RWPE1 (cell line): ENCODE data around the gene XPO4.
"Not testable (repeated sequence)": the region's sequence is repeated elsewhere in the genome, so short reads cannot be mapped to it uniquely, and the experiment has no call there.

ENCODE experiments used
- CTCF ChIA-PET: fragments of 350-600 bp; sonication (Branson Sonifier 250); formaldehyde crosslinking; extraction: SDS; loops from one replicate; lab custom pipeline; 2021; lab: Yijun Ruan, JAX
- POLR2A ChIA-PET: fragments of 400-600 bp; formaldehyde crosslinking; extraction: SDS; loops from one replicate; lab custom pipeline; 2020; ENCODE audit warnings: antibody characterized with exemption; ENCODE audit not compliant: low non-redundant PET; lab: Yijun Ruan, JAX
- DNase-seq: peaks from one replicate; pipeline ENCODE4 v3.0.0; 2012; ENCODE audit warnings: low spot score
- H3K27ac ChIP-seq: fragments of 450-650 bp; 2 replicates; pipeline ENCODE4 v1.5.1; 2017
- TF ChIP-seq, protein P1 (sequence below): fragments of 450-650 bp; conservative IDR thresholded peaks from 2 replicates; pipeline ENCODE4 v1.5.1; 2017; ENCODE audit warnings: low read depth, mild to moderate bottlenecking

XPO4 gene

DNA sequence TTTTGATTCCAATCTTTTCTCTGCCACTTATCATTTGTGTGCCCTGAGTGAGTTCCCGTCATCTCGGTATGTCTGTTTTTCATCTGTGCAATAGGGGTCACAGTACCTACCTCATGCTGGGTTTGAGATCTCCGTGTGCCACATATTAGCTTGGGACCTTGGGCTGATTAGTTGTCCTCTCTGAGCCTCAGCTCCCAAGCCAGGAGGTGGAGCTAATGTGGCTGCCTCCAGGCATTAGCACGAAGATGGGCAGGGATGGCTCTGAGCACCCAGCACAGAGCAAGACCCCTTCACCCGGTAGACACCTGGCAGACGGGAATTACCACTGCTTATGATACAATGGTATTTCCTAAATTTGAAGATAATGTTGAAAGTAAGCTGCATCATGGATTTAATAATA lies 35.8 kb upstream of the XPO4 start:
- no peak overlapping the region for H3K27ac ChIP-seq
- no peak for DNase-seq
- ChIA-PET POLR2A (no interaction called here), CTCF (no interaction called here)
- TF ChIP-seq, protein P1, sequence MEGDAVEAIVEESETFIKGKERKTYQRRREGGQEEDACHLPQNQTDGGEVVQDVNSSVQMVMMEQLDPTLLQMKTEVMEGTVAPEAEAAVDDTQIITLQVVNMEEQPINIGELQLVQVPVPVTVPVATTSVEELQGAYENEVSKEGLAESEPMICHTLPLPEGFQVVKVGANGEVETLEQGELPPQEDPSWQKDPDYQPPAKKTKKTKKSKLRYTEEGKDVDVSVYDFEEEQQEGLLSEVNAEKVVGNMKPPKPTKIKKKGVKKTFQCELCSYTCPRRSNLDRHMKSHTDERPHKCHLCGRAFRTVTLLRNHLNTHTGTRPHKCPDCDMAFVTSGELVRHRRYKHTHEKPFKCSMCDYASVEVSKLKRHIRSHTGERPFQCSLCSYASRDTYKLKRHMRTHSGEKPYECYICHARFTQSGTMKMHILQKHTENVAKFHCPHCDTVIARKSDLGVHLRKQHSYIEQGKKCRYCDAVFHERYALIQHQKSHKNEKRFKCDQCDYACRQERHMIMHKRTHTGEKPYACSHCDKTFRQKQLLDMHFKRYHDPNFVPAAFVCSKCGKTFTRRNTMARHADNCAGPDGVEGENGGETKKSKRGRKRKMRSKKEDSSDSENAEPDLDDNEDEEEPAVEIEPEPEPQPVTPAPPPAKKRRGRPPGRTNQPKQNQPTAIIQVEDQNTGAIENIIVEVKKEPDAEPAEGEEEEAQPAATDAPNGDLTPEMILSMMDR, result no peak

DNA sequence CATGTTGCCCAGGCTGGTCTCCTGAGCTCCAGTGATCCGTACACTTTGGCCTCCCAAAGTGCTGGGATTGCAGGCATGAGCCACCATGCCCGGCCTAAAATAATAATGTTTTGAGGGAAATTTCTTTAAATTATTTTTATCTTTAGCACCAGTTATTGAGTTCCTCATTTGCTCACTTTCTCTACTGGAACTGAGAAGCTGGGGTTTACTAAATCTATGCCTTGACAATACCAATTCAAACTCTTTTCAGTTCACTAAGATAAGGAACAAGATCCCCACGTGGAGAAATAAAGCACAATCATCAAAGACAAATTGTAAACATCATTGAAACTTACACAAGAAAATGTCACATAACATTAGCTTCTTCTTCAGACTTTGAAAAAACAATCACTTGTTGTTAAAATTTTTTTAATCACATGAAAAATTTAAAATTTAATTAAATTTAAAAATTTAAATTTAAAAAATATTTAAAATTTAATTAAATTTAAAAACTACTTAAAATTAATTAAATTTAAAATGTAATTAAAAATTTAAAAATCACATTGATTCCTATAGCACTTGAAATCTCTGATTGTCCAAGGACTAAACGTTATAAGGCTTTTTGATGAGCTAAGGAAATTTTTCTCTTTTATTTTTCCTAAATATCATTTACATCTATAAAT lies 25.2 kb upstream of the XPO4 start:
- CTCF ChIA-PET, result interaction anchor here (0.8 kb wide), 1 partner anchor 16 kb away, joined by 5 read pairs; no protein-coding TSS in a partner anchor
- POLR2A ChIA-PET, result no interaction called here
- TF ChIP-seq, protein P1, result no peak
- no peak overlapping the region for H3K27ac ChIP-seq
- no peak for DNase-seq

DNA sequence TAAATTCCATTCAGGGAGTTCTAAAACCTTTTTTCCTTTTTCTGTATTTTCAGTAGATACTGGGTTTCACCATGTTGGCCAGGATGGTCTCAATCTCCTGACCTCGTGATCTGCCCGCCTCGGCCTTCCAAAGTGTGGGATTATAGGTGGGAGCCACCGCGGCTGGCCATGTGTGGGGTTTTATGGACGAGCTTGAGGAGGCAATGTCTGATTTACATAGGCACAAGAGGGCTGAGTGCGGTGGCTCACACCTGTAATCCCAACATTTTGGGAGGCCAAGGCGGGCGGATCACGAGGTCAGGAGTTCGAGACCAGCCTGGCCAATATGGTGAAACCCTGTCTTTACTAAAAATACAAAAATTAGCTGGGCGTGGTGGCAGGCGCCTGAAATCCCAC lies 22.8 kb upstream of the XPO4 start:
- CTCF ChIA-PET, result interaction anchor here (0.5 to 1.0 kb wide), 24 partner anchors 10 to 998 kb away, joined by 3 to 11 read pairs (median 4); partner anchors contain the start of gene IL17D
- POLR2A ChIA-PET, DNase-seq, H3K27ac ChIP-seq: not testable (repeated sequence)

DNA sequence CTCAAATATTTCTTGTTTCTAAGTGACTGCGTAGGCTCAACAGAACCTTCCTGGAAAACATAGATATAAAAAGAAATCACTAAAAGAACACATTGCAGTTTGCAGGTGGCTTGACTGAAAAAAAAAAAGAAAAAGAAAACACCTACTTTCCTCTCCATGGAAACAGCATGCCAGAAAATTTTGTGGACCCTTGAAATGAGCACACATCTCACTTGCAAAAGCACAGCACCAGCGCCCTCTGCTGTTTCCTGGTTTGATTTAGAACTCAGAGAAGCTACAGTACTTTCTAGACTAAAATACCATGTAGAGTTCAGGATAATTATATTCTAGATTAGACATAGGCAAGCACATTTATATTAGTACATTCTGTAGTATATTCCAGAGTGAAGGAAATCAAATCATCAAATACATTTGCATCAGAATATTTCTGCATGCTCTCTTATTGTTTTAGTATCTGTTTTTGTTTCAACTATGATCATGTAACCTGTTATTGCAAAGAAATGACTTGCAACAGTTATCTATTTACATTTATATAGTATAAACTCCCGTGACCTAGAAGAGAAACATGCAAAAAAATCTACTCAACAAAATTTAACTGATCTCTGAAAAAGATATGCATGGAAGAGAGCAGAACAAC lies 22.3 kb upstream of the XPO4 start:
- TF ChIP-seq, protein P1, result peak; percentile 84
- no peak overlapping the region for H3K27ac ChIP-seq
- peak; percentile 13 for DNase-seq
- CTCF ChIA-PET, result interaction anchor here (0.5 to 1.0 kb wide), 25 partner anchors 9 to 998 kb away, joined by 3 to 11 read pairs (median 4); no protein-coding TSS in a partner anchor
- POLR2A ChIA-PET, result no interaction called here

DNA sequence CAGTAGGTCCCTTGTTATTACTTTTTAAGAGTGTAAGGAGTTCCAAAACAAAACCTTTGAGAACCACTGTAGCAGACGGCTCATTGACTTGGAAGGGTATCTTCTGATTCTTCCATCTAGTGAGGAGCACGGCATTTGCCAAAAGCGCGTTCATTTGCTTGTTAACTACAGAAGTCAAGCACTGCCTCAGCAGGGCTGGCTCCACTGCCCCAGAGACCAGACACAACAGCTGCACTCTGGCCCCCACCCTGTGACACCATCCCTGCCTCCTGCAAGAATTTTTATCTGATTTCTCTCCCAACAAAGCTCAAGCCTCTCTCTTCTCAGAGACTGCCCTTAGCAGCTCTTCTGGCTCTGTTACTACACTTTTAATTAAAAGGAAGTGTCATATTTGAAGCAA lies 20.7 kb upstream of the XPO4 start:
- no peak for DNase-seq
- ChIA-PET CTCF (interaction anchor here (0.6 to 0.8 kb wide), 2 partner anchors 211 to 218 kb away, joined by 3 read pairs; no protein-coding TSS in a partner anchor), POLR2A (no interaction called here)
- H3K27ac ChIP-seq, result no peak overlapping the region
- TF ChIP-seq, protein P1, result no peak

DNA sequence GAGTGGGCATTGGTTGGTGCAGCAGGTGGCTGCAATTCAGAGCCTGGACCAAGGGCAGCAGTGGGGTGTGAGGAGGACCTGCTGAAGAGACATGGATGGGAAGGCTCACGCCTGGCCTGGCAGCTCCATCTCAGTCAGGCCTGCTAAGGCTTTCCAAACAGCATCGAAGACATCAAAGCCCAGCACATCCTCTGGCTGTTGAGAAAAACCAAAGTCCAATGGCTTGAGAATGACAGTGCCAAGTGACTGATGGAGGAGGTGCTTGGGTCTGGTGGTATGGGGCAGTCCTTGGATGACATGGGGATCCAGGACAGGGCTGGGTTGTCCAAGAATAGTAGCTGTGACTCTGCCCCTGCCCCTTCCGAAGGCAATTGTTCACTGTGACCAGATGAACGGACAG lies 19.0 kb upstream of the XPO4 start:
- CTCF ChIA-PET, result interaction anchor here (0.6 kb wide), 1 partner anchor 103 kb away, joined by 5 read pairs; no protein-coding TSS in a partner anchor
- H3K27ac ChIP-seq, result no peak overlapping the region
- DNase-seq, result no peak
- POLR2A ChIA-PET, result no interaction called here
- TF ChIP-seq, protein P1, result no peak

DNA sequence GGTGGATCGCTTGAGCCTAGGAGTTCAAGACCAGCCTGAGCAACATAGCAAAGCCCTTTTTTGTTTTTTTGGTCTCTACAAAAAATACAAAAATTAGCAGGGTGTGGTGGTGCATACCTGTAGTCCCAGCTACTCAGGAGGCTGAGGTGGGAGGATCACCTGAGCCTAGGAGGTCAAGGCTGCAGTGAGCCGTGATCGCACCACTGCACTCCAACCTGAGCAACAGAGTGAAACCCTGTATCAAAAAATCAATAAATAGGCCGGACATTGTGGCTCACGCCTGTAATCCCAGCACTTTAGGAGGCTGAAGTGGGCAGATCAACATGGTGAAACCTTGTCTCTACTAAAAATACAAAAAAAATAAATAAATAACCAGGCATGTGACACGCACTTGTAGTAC lies 13.1 kb upstream of the XPO4 start:
- POLR2A ChIA-PET, DNase-seq, H3K27ac ChIP-seq: not testable (repeated sequence)
- CTCF ChIA-PET, result interaction anchor here (0.7 to 1.4 kb wide), 2 partner anchors 9 to 195 kb away, joined by 3 to 7 read pairs; no protein-coding TSS in a partner anchor
